GM21717 (cell line): ENCODE data around the gene RERE.

Experiments used
- ATAC-seq: cut with Tn5 transposase; IDR thresholded peaks from one replicate; pipeline ENCODE4 v1.9.1; 2021; ENCODE audit warnings: mild to moderate bottlenecking, moderate library complexity; ENCODE audit not compliant: unreplicated experiment

RERE gene

GRCh38 chr1:8495928-8496401, 321.5 kb downstream of the RERE start:
- ATAC-seq = no peak

DNA sequence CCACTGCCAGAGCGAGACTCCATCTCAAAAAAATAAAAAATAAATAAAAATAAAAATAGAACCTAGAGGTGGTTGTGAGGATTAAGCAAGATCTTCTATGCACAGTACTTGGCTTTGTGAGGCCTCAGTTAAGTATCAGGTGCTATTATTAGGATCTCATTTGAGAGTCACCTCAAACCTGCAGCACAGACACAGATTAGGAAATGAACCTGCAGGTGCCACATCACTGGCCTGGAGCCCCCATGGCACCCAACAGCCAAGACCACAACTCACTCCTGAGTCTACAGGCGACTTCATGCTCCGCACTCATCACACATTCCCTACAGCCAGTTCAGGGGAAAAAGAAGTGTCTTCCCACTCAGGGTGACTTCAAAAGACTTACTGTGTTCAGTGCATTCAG, 322.8 kb downstream of the RERE start:
- no peak for ATAC-seq

GRCh38 chr1:8493916-8494540, 323.4 kb downstream of the RERE start:
- no peak for ATAC-seq

- no peak for ATAC-seq
These were observed 330.2 kb downstream of the RERE start for GRCh38 chr1:8487249-8487648.

DNA sequence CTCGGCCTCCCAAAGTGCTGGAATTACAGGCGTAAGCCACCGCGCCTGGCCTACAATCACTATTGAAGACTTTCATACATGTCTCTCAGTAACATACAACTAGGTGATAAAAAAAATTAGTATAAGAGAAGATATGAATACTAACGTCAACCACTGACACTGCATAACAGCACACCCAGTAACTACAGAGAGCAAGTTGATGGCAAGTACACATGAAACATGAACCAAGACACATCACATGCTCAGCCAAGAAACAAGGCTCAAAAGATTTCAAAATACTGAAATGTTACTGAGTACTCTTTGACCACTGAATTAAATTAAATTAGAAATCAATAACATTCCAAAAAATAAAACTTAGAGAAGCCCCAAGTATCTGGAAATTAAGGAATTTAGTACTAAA, 331.4 kb downstream of the RERE start:
- no peak for ATAC-seq

DNA sequence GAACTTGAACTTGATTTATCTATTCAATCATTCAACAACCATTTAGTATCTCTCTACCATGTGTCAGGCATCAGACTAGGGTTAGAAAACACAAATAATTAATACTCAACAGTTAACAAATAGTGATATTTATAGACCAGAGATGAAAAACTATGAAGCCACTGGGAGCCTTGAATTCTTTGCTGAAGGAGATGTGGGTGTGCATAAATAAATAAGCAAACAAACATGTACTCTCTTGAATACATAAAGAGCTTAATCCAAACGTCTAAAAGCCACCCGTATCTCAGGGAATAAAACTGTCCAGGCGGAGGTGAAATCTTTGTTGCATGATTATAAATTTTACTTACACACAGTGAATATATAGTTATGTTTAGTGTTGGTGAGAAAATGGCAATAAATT, 333.9 kb downstream of the RERE start:
- ATAC-seq = no peak

DNA sequence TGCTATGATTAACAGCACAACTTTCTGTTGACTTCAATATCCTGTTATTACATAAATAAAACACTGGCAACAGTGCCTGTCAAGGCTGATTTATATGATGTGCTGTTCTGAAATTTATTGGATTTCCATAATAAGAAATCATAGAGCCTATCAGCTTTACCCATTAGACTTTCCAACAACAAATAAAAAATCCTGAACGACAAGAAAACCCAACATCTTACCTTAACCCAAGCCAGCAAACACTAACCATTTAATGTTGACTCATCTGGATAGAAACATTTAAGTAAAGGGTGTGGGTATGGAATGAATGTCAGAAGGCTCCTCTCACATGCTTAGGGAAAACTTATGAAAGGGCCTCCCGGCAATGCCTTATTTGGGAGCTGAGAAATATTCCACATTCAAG, 334.5 kb downstream of the RERE start:
- no peak for ATAC-seq

DNA sequence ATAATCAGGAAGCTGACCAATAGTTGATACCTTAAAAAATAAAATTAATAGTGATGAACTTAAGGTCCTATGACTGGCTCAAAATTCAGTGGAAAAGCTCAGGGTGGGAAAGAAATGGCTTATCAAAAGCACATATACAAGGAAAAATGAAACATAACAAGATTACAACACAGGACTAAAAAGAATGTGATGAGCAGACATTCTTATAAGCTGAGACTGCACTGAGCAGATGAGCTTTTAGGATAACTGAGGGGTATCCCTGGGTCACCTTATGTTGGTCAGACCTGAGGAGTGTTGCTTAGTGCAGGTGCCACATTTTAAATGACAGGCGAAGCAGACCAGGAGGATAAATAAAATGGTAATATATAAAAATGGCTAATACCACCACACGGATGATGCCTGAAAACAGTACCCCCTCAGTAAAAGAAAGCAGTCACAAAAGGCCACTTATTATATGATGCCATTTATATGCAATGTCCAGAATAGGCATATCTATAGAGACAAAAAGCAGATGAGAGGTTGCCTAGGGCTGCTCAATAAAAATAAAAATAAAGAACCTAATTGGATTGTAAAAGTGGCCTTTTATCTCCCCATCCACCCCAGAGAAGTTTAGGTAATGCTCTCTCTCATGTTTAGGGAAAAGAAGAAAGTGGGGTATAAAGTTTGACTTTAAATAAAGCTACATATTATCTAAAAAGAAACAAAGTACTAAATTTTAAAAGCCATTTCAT, 335.6 kb downstream of the RERE start:
- no peak for ATAC-seq

DNA sequence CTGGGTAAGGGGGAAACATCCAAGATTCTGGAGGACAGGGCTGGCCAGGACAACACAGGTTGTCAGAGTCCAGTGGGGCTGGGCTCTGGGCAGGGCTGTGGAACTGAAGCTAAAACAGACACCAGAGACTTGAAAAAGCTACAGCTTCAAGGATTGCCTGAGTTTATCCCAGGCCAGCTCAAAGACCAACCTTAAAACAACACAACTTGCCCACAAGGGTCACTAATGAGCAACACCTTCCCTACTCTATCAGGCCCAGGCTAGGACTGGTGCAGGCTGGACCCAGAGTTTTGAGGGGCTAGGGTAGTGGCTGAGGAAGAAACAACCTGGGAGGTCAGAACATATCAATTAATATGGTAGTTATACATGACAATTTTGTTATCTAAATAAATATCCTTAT, 338.9 kb downstream of the RERE start:
- ATAC-seq = no peak

GRCh38 chr1:8477983-8478362, 339.5 kb downstream of the RERE start:
- no peak for ATAC-seq

DNA sequence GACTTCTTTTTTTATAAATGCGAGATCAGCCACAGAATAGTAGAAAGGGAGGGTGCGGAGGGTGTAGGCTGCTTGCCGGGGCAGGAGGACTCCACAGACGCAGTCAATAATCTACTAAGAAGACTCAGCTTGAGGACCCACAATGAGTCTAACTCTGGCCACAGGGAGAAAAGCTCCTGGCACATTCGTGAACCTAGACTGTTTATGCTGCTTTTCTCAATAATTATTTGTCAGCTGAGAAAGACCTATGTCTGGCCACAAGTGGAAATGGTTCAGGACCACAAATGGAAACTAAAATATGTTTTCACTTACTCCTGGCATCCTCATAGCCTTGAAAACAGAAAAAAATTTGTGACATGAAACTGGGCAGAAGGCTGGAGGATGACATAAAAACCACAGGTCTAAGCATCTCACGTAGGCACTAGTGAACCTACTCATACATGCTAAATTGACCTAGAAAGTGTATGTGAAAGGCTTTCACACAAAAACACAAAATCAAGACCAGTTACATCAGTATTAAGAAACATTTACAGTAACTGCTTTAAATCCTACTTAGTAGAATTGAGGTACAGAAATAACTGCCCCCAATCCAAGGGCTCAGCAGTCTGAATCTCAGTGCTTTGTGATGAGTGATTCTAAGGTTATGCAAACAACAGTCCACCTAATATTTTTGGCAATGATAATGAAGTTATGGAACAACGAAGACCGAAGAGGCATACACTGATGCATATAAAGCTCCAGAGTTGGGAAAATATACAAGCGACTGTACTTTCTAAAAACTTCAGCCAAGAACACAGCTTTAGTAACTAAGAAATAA, 340.1 kb downstream of the RERE start:
- peak; percentile 57 for ATAC-seq

GRCh38 chr1:8476006-8476405, 341.4 kb downstream of the RERE start:
- ATAC-seq = no peak

DNA sequence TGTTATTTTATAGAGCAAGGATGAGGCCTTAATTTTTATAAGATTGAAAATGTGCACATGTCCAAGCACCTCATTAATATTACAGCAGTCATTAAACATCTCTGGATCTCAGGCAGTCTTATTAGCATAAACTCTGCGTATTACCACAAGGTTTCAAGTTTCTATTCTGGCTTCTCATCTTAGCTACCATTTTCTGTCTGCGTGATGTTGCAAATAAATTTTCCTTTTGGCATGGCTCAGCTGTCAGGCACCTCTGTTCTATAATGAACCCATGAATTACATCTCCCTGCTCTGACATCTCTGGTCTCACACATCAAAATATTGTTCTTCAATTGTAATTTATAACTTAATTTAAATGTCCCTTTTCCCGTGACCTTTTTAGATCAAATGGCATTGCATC, 343.1 kb downstream of the RERE start:
- no peak for ATAC-seq

GRCh38 chr1:8473891-8474300, 343.5 kb downstream of the RERE start:
- no peak for ATAC-seq

GRCh38 chr1:8473121-8473875, 344.1 kb downstream of the RERE start:
- no peak for ATAC-seq

DNA sequence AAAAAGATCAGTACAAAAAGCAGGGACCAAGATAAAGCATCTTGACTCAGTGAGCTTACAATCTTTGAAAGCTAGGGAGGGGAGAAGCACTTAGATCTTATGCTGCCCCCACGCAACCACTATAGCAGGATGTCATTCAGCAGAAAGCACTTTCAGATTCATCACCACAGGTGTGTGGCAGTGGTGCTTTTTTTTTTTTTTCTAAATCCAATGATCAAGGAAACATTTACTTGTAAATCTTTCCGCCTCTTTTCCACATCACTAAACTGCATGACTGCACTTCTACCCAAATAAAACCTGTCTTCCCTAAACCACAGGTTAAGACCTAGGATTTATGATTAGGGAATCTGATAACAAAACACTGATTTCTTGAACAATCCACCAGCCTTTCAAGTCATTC, 344.8 kb downstream of the RERE start:
- ATAC-seq = peak; percentile 38

DNA sequence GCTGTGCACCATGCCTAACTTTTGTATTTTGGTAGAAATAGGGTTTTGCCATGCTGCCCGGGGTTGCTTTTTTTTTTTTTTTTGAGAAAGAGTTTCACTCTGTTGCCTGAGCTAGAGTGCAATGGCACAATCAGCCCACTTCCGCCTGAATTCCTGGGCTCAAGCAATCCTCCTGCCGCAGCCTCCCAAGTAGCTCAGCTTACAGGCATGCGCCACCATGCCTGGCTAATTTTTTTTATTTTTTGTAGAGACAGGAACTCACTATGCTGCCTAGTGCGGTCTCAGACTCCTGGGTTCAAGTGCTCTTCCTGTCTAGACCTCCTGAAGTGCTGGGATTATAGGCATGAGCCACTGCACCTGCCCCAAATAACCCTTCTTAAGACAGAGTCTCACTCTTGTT, 346.0 kb downstream of the RERE start:
- ATAC-seq = no peak

GRCh38 chr1:8468751-8469150, 348.7 kb downstream of the RERE start:
- ATAC-seq = no peak

- ATAC-seq = no peak
These were observed 350.1 kb downstream of the RERE start for GRCh38 chr1:8467308-8467707.

- no peak for ATAC-seq
These were observed 351.7 kb downstream of the RERE start for GRCh38 chr1:8465692-8466091.

GRCh38 chr1:8465013-8465412, 352.4 kb downstream of the RERE start:
- no peak for ATAC-seq
